Activated T-cell treated with anti-CD3 and anti-CD28 coated beads, Interleukin-2, amount 50 U/mL, for 72 hours (primary cell): ENCODE measurements around the gene AMMECR1. TPM values are rescaled to one million over a fixed set of nuclear protein-coding genes. Genes with fewer than 3 reads are reported as not detected.

Experiments used
- ATAC-seq, 2 donors: fragments of 150-1000 bp; cut with Tn5 transposase; replicated peaks in 1 of 2; 2 replicates each; pipeline ENCODE4 v1.10.0; 2021; ENCODE audit warnings: moderate library complexity in 2 of 2, mild to moderate bottlenecking in 1 of 2
- DNase-seq, 2 donors: peaks; one replicate each; pipeline ENCODE4 v3.0.0; 2021 to 2022; ENCODE audit warnings: mixed read lengths in 1 of 2
- H3K27ac Mint-ChIP-seq: one replicate; pipeline ENCODE4 v1.8.0; 2022; ENCODE audit warnings: mild to moderate bottlenecking, moderate library complexity, mixed read lengths
- H3K27me3 Mint-ChIP-seq: one replicate; pipeline ENCODE4 v1.8.0; 2022; ENCODE audit warnings: low read depth, mixed read lengths
- H3K36me3 Mint-ChIP-seq, 2 donors: one replicate each; pipeline ENCODE4 v1.8.0; 2022; ENCODE audit warnings: mixed read lengths in 2 of 2, mild to moderate bottlenecking in 1 of 2; ENCODE audit not compliant: insufficient read depth in 2 of 2
- H3K4me1 Mint-ChIP-seq: one replicate; pipeline ENCODE4 v1.8.0; 2022; ENCODE audit warnings: low read depth, mixed read lengths
- H3K4me3 Mint-ChIP-seq, 2 donors: one replicate each; pipeline ENCODE4 v1.8.0; 2022; ENCODE audit warnings: mild to moderate bottlenecking in 2 of 2, mixed read lengths in 2 of 2, moderate library complexity in 2 of 2
- H3K9me3 Mint-ChIP-seq, 2 donors: one replicate each; pipeline ENCODE4 v1.8.0; 2022; ENCODE audit warnings: mixed read lengths in 2 of 2
- total RNA-seq, 2 donors: library from RNA; stranded (reverse); gene quantifications; one replicate each; pipeline ENCODE4 v1.2.3, GENCODE V29; 2022

Gene AMMECR1
- total RNA-seq, 2 donors from 2014 or later = 12.8 to 15.9 TPM

GRCh38 chrX:110212299-110212698 lies 105.6 kb downstream of the AMMECR1 start:
- Mint-ChIP-seq H3K27ac (no peak overlapping the region), H3K36me3 (peaks cover 0 to 3% of the 10 kb centered on the region in 2 donors), H3K27me3 (no peaks in the 10 kb centered on the region), H3K4me1 (peaks cover 10% of the 10 kb centered on the region), H3K9me3 (no peaks in the 10 kb centered on the region), H3K4me3 (no peak overlapping the region)
- ATAC-seq = no peak
- DNase-seq = no peak

DNA sequence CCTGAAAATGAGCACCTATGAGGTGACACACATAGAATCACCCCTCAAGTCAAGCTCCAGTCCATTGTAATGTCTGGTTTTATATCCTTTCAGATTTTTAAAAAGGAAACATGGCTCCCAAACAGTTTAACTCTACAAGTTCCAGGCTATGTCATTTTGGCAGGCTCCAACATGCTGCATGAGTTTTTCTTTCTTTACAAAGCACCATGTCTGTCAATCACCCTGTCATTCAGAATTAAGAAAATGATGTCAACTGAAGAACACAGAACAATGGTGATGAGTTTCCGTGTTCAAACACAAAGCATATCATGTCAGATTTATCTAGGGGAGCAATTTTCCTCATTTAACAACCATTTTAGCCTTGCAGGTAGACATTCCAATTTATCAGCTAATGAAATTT lies 106.5 kb downstream of the AMMECR1 start:
- Mint-ChIP-seq H3K9me3 (no peaks in the 10 kb centered on the region), H3K36me3 (peaks cover 0 to 3% of the 10 kb centered on the region in 2 donors), H3K4me3 (no peak overlapping the region), H3K27me3 (no peaks in the 10 kb centered on the region), H3K4me1 (peaks cover 10% of the 10 kb centered on the region), H3K27ac (no peak overlapping the region)
- no peak for DNase-seq
- ATAC-seq = no peak

DNA sequence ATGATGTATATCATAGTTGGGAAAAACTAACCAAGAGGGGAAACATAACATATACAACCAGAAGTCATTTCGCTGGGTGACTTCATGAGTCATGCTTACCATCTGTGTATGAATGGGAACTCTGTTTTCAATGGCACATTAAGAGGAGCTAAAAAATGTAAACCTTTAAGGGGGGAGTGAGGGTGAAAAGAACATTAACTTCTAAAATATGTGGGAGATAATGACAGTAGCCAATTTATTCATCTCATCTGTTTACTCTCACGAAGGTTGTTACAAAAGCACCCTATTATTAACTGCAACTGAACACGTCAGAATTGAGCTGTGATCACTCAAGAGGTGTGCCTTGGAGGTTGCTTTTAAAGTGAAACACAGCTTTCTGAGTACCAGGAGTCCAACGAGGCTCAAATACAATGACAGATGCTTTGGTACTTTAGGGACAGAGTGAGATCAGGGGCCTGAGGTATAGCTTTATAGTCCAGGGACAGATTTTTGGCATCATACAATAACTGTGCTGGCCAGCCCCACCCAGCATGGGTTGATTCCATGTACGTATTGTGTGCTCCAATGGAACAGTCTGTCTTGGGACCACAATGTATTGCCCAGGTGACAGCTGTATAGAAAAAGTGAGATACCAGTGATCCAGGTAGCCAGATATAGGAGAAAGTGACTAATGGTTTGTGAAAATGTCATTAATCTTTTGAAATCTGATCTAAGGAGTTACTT lies 107.3 kb downstream of the AMMECR1 start:
- Mint-ChIP-seq H3K4me1 (peaks cover 10% of the 10 kb centered on the region), H3K27me3 (no peaks in the 10 kb centered on the region), H3K4me3 (no peak overlapping the region), H3K36me3 (peaks cover 0 to 3% of the 10 kb centered on the region in 2 donors), H3K9me3 (no peaks in the 10 kb centered on the region), H3K27ac (no peak overlapping the region)
- ATAC-seq = no peak
- DNase-seq = no peak

- Mint-ChIP-seq H3K9me3 (no peaks in the 10 kb centered on the region), H3K36me3 (no peaks in the 10 kb centered on the region), H3K4me3 (no peak overlapping the region), H3K27ac (no peak overlapping the region), H3K4me1 (peaks cover 18% of the 10 kb centered on the region), H3K27me3 (peaks cover 5% of the 10 kb centered on the region)
- ATAC-seq (no peak), DNase-seq (no peak)
These were observed 109.8 kb downstream of the AMMECR1 start for GRCh38 chrX:110208092-110208491.

DNA sequence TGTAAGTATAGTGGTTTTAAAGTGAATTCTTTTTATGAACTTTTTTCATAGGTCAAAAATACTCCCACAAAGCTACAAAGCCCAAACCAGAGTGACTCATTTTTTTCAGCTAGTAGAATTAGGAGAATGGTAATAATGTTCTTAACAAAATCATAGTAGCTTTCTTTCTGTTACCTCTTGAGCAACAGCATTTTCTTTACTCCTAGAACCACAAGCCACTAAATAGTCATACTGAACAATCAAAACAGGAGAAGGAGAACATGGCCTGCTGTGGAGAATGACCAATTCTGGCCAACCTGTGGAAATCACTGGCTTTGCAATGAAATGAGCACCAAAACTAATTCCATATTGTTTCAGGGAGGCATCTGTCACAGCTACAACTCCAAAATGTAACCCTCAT lies 112.9 kb downstream of the AMMECR1 start:
- Mint-ChIP-seq H3K36me3 (no peaks in the 10 kb centered on the region), H3K4me3 (peak overlapping the region in 1 of 2 donors; percentile 16), H3K27ac (no peak overlapping the region), H3K9me3 (no peaks in the 10 kb centered on the region), H3K27me3 (peaks cover 5% of the 10 kb centered on the region), H3K4me1 (peaks cover 12% of the 10 kb centered on the region)
- ATAC-seq = peak; percentile 71 to 73
- DNase-seq = no peak

DNA sequence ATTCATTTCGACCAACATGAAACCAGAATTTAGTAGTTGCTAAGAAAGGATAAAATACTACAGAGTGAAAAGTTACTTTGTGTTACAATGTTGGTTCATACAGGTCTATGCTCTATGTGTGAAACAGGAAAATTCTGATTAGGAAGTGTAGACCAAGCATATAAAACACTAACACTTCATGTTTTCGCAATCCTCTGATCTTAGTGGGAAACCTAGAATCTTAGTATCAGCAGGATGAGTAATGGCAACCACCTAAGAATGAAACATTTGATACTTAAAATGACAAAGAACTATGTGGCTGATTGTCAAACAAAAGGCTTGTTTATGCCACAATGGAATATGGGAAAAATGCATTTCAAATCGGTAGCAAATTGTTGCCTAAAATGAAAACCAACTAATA lies 116.1 kb downstream of the AMMECR1 start:
- no peak overlapping the region for H3K27ac Mint-ChIP-seq
- no peaks in the 10 kb centered on the region for H3K9me3 Mint-ChIP-seq
- peaks cover 5% of the 10 kb centered on the region for H3K27me3 Mint-ChIP-seq
- ATAC-seq (no peak), DNase-seq (no peak)
- no peaks in the 10 kb centered on the region for H3K36me3 Mint-ChIP-seq
- H3K4me3 Mint-ChIP-seq = no peak overlapping the region
- peaks cover 8% of the 10 kb centered on the region for H3K4me1 Mint-ChIP-seq

- H3K4me3 Mint-ChIP-seq = no peak overlapping the region
- no peak for ATAC-seq
- H3K27ac Mint-ChIP-seq = no peak overlapping the region
- no peaks in the 10 kb centered on the region for H3K4me1 Mint-ChIP-seq
- no peaks in the 10 kb centered on the region for H3K36me3 Mint-ChIP-seq
- H3K27me3 Mint-ChIP-seq = peaks cover 6% of the 10 kb centered on the region
- no peak for DNase-seq
- no peaks in the 10 kb centered on the region for H3K9me3 Mint-ChIP-seq
These were observed 122.9 kb downstream of the AMMECR1 start for GRCh38 chrX:110194977-110195376.

- no peak for ATAC-seq
- peaks cover 11% of the 10 kb centered on the region for H3K4me1 Mint-ChIP-seq
- no peak overlapping the region for H3K27ac Mint-ChIP-seq
- H3K27me3 Mint-ChIP-seq = peaks cover 6% of the 10 kb centered on the region
- no peak for DNase-seq
- no peaks in the 10 kb centered on the region for H3K9me3 Mint-ChIP-seq
- H3K36me3 Mint-ChIP-seq = no peaks in the 10 kb centered on the region
- no peak overlapping the region for H3K4me3 Mint-ChIP-seq
These were observed 125.4 kb downstream of the AMMECR1 start for GRCh38 chrX:110192516-110192915.

- Mint-ChIP-seq H3K9me3 (peaks cover 2 to 4% of the 10 kb centered on the region in 2 donors), H3K4me1 (peaks cover 11% of the 10 kb centered on the region), H3K36me3 (peaks cover 2 to 9% of the 10 kb centered on the region in 2 donors), H3K27me3 (peaks cover 6% of the 10 kb centered on the region), H3K27ac (peak overlapping the region; percentile 79), H3K4me3 (peak overlapping the region in 1 of 2 donors; percentile 19)
- DNase-seq (no peak), ATAC-seq (peak; percentile 33 to 34)
These were observed 129.0 kb downstream of the AMMECR1 start for GRCh38 chrX:110188701-110189558.

GRCh38 chrX:110183314-110183713 lies 134.6 kb downstream of the AMMECR1 start:
- DNase-seq (no peak), ATAC-seq (no peak)
- Mint-ChIP-seq H3K36me3 (peaks cover 3 to 9% of the 10 kb centered on the region in 2 donors), H3K27me3 (peaks cover 9% of the 10 kb centered on the region), H3K4me3 (no peak overlapping the region), H3K9me3 (peaks cover 2 to 4% of the 10 kb centered on the region in 2 donors), H3K27ac (no peak overlapping the region), H3K4me1 (peaks cover 12% of the 10 kb centered on the region)

DNA sequence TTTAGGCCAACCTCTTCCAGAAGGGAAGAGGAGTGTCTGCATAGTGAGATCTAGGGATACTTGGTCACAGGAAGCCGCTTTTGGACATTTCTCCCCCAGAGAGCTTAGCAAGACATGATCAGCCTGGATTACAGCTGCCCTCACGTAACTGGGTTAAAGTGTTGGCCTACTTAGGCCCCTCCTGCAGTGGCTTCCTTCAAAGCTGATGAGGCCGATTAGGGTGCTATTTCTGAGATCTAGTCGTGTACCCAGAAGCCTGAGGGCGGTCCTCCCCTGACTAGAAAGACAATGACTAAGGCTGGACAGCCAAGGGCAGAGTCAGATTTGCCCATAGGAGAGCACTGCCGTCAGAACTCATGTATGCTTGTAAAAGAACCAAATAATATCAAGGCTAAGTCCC lies 135.0 kb downstream of the AMMECR1 start:
- peaks cover 12% of the 10 kb centered on the region for H3K4me1 Mint-ChIP-seq
- ATAC-seq = no peak
- peaks cover 3 to 9% of the 10 kb centered on the region in 2 donors for H3K36me3 Mint-ChIP-seq
- no peak for DNase-seq
- no peak overlapping the region for H3K27ac Mint-ChIP-seq
- peaks cover 2 to 4% of the 10 kb centered on the region in 2 donors for H3K9me3 Mint-ChIP-seq
- no peak overlapping the region for H3K4me3 Mint-ChIP-seq
- H3K27me3 Mint-ChIP-seq = peaks cover 9% of the 10 kb centered on the region

GRCh38 chrX:110182362-110182761 lies 135.5 kb downstream of the AMMECR1 start:
- peaks cover 2 to 4% of the 10 kb centered on the region in 2 donors for H3K9me3 Mint-ChIP-seq
- peak; percentile 6 to 7 for DNase-seq
- peaks cover 3 to 9% of the 10 kb centered on the region in 2 donors for H3K36me3 Mint-ChIP-seq
- peak; percentile 45 to 75 for ATAC-seq
- no peak overlapping the region for H3K27ac Mint-ChIP-seq
- no peak overlapping the region for H3K4me3 Mint-ChIP-seq
- peaks cover 9% of the 10 kb centered on the region for H3K27me3 Mint-ChIP-seq
- H3K4me1 Mint-ChIP-seq = peaks cover 12% of the 10 kb centered on the region

- peaks cover 9% of the 10 kb centered on the region for H3K27me3 Mint-ChIP-seq
- peaks cover 12% of the 10 kb centered on the region for H3K4me1 Mint-ChIP-seq
- H3K27ac Mint-ChIP-seq = no peak overlapping the region
- no peak overlapping the region for H3K4me3 Mint-ChIP-seq
- DNase-seq (no peak), ATAC-seq (peak; percentile 36 to 51)
- peaks cover 2 to 4% of the 10 kb centered on the region in 2 donors for H3K9me3 Mint-ChIP-seq
- H3K36me3 Mint-ChIP-seq = peaks cover 3 to 5% of the 10 kb centered on the region in 2 donors
These were observed 136.3 kb downstream of the AMMECR1 start for GRCh38 chrX:110181459-110182137.
